NB4 (cell line): ENCODE results near the gene TIAL1.

Experiments used
- DNase-seq: peaks from one replicate; pipeline ENCODE4 v3.0.0; 2010; ENCODE audit warnings: low read depth
- H3K4me3 ChIP-seq: one replicate; pipeline ENCODE4 v1.5.1; 2011; ENCODE audit warnings: mild to moderate bottlenecking, low read depth, low read length, moderate library complexity
- MYC ChIP-seq: IDR thresholded peaks from 2 replicates; pipeline ENCODE4 v1.6.1; 2011; ENCODE audit warnings: low read depth, low read length
- POLR2A ChIP-seq: IDR thresholded peaks from 2 replicates; pipeline ENCODE4 v1.6.1; 2011; ENCODE audit warnings: mild to moderate bottlenecking; ENCODE audit not compliant: insufficient read length; ENCODE audit errors: extremely low read depth
- TF ChIP-seq, protein P1 (sequence below): IDR thresholded peaks from 2 replicates; pipeline ENCODE4 v1.6.1; 2011; ENCODE audit warnings: low read depth, low read length
- TF ChIP-seq, protein P2 (sequence below): IDR thresholded peaks from one replicate; pipeline ENCODE4 v1.5.1; 2012; ENCODE audit warnings: low read depth, low read length

The TIAL1 gene

GRCh38 chr10:119597405-119598186 lies 832 bp upstream of the TIAL1 start:
- peak overlapping the region; percentile 80 for H3K4me3 ChIP-seq
- TF ChIP-seq, protein P1, sequence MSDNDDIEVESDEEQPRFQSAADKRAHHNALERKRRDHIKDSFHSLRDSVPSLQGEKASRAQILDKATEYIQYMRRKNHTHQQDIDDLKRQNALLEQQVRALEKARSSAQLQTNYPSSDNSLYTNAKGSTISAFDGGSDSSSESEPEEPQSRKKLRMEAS = no peak
- TF ChIP-seq, protein P2, sequence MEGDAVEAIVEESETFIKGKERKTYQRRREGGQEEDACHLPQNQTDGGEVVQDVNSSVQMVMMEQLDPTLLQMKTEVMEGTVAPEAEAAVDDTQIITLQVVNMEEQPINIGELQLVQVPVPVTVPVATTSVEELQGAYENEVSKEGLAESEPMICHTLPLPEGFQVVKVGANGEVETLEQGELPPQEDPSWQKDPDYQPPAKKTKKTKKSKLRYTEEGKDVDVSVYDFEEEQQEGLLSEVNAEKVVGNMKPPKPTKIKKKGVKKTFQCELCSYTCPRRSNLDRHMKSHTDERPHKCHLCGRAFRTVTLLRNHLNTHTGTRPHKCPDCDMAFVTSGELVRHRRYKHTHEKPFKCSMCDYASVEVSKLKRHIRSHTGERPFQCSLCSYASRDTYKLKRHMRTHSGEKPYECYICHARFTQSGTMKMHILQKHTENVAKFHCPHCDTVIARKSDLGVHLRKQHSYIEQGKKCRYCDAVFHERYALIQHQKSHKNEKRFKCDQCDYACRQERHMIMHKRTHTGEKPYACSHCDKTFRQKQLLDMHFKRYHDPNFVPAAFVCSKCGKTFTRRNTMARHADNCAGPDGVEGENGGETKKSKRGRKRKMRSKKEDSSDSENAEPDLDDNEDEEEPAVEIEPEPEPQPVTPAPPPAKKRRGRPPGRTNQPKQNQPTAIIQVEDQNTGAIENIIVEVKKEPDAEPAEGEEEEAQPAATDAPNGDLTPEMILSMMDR = no peak
- no peak for TF ChIP-seq POLR2A
- TF ChIP-seq MYC = no peak
- peak; percentile 57 for DNase-seq

DNA sequence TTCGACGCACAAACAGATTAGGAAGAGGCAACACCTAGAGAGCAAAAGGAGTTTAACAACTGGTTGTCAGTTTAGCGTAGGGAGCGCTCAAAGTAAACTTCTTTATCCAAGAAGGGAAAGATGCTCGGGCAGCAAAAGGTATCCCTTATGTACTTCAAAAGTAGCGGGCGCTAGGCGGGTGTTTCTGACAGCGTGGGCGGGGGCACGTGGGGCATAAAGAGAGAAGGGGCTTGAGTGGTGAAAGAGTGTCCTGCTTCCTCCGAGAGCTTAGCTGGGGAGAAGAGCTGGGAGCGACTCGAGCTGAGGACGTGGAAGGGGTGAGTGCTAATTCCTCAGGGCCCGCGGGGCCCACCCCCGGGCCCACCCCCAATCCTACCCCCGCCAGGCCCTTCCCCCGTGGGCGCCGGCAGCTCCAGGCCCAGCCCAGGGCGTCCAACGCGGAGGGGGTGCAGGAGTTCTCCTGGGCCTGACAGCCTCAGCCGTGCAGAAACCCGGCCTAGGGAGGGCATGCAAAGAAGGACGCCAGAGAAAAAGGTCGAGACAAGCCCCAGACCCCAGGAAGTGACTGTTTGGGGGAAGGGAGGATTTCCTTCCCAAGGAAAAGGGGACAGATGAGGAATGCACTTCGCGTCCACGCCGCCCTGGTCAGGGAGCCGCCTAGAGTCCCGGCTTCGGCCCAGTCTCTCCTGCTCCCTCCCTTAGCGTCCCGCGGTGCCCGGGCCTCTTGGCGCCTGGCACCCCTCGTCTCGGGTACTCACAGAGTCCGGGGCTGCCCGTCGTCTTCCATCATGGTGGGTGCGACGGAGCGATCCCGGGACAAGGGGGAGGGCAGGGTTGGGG lies 868 bp downstream of the TIAL1 start:
- peak; percentile 68 for DNase-seq
- H3K4me3 ChIP-seq = peak overlapping the region; percentile 80
- TF ChIP-seq, protein P2 = no peak
- no peak; the same call in 1 of the 2 replicates for TF ChIP-seq MYC
- TF ChIP-seq, protein P1 = peak; percentile 84

DNA sequence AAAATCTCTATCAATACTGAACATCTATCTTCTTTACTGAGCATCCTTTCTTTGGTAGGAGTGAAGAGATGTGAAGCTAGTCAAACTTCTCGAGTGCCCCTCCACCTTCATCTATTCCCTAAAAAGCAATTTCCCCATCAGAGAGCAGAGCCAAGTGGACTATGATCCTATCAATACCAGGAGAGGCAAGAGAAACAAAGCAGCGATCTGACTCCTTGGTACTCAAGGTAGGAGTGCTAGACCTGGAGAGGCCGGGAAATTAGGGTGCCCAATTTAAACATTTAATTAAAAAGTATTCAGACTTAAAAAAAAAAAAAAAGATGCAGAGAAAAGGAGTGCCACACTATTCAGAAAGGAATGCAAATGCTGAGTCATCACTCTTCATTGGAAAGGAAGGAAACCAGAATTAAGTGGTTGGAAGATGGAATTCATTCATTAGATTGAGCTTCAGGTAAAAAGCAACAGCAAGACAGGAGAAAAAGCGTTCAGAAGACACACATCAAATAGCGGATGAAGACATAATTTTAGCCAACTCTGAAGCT lies 1.6 kb downstream of the TIAL1 start:
- DNase-seq = no peak
- peak overlapping the region; percentile 80 for H3K4me3 ChIP-seq
- TF ChIP-seq, protein P1 = no peak
- TF ChIP-seq POLR2A = no peak
- no peak for TF ChIP-seq MYC
- TF ChIP-seq, protein P2 = no peak

DNA sequence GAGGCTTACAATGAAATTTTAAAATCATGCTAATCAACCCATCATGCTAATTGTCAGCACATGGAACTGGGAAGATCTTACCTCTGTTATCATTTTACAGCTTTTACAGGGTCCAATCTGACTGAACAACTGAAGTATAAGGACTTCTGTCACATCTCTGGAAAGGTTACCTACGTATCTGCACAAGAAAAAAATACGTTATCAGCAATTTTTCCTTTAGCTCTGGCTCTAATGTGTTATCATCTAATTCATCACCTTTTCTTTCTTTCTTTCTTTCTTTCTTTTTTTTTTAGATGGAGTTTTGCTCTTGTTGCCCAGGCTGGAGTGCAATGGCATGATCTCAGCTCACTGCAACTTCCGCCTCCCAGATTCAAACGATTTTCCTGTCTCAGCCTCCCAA lies 8.7 kb downstream of the TIAL1 start:
- no peak for TF ChIP-seq POLR2A
- TF ChIP-seq, protein P2 = no peak
- TF ChIP-seq, protein P1 = no peak
- TF ChIP-seq MYC = no peak
- H3K4me3 ChIP-seq = no peak overlapping the region
- no peak for DNase-seq

GRCh38 chr10:119578355-119578754 lies 18.4 kb downstream of the TIAL1 start:
- H3K4me3 ChIP-seq = no peak overlapping the region
- no peak for DNase-seq
- TF ChIP-seq, protein P2 = no peak
- TF ChIP-seq, protein P1 = no peak
- TF ChIP-seq MYC (no peak), POLR2A (no peak)
